Common myeloid progenitor, CD34-positive (primary cell): ENCODE data around the gene MARS1.

Experiments used
- CTCF ChIA-PET: fragments of 350-600 bp; sonication (Branson Sonifier 250); formaldehyde crosslinking; loops from one replicate; lab custom pipeline; 2021; ENCODE audit warnings: antibody characterized with exemption; lab: Charles Lee
- POLR2A ChIA-PET: fragments of 350-600 bp; sonication (Branson Sonifier 250); formaldehyde crosslinking; loops from one replicate; lab custom pipeline; 2021; ENCODE audit warnings: antibody characterized with exemption; lab: Charles Lee
- DNase-seq, 3 donors: peaks; one replicate each; pipeline versions ENCODE4 v3.0.0 to v3.0.0-alpha.2; 2013
- H3K27ac ChIP-seq, 2 experiments: 1 replicate in 1 of 2; 2 replicates in 1 of 2; pipeline ENCODE4 v1.7.0; 2013; ENCODE audit warnings: inconsistent platforms in 2 of 2, low read length in 2 of 2, mild to moderate bottlenecking in 2 of 2, low read depth in 1 of 2, moderate library complexity in 1 of 2; ENCODE audit not compliant: severe bottlenecking in 2 of 2, insufficient read depth in 1 of 2, poor library complexity in 1 of 2
- H3K27me3 ChIP-seq, 5 experiments: replicated peaks in 2 of 5; 1 replicate in 3 of 5; 2 replicates in 2 of 5; pipeline versions ENCODE4 v1.6.1 to v1.7.0; 2013; ENCODE audit warnings: low read length in 4 of 5, mild to moderate bottlenecking in 2 of 5, moderate library complexity in 2 of 5, inconsistent platforms in 1 of 5; ENCODE audit not compliant: insufficient read depth in 5 of 5, control insufficient read depth in 4 of 5
- H3K36me3 ChIP-seq, 4 experiments: 1 replicate in 2 of 4; 2 replicates in 2 of 4; pipeline versions ENCODE4 v1.6.1 to v1.7.0; 2013; ENCODE audit warnings: low read length in 3 of 4, control low read depth in 1 of 4, mild to moderate bottlenecking in 1 of 4; ENCODE audit not compliant: control insufficient read depth in 4 of 4, insufficient read depth in 4 of 4
- H3K4me1 ChIP-seq, 4 experiments: 1 replicate in 3 of 4; 2 replicates in 1 of 4; pipeline versions ENCODE4 v1.6.1 to v1.7.1; 2013; ENCODE audit warnings: low read length in 3 of 4, mild to moderate bottlenecking in 3 of 4, control low read depth in 1 of 4, inconsistent platforms in 1 of 4, moderate library complexity in 1 of 4; ENCODE audit not compliant: control insufficient read depth in 4 of 4, insufficient read depth in 4 of 4; ENCODE audit errors: control extremely low read depth in 1 of 4
- H3K4me3 ChIP-seq, 7 experiments: 1 replicate in 4 of 7; 2 replicates in 3 of 7; pipeline versions ENCODE4 v1.5.1 to v1.7.0; 2013; ENCODE audit warnings: mild to moderate bottlenecking in 7 of 7, low read length in 6 of 7, moderate library complexity in 6 of 7, inconsistent platforms in 2 of 7, low read depth in 2 of 7, control low read depth in 1 of 7; ENCODE audit not compliant: insufficient read depth in 4 of 7, control insufficient read depth in 1 of 7; ENCODE audit errors: extremely low read depth in 1 of 7
- H3K9me3 ChIP-seq, 5 experiments: 1 replicate in 4 of 5; 2 replicates in 1 of 5; pipeline versions ENCODE4 v1.6.1 to v1.7.1; 2013; ENCODE audit warnings: low read length in 4 of 5, mild to moderate bottlenecking in 2 of 5, inconsistent platforms in 1 of 5, low read depth in 1 of 5, moderate library complexity in 1 of 5; ENCODE audit not compliant: control insufficient read depth in 4 of 5, insufficient read depth in 2 of 5; ENCODE audit errors: control extremely low read depth in 1 of 5
- WGBS: methylation state at CpG from one replicate; pipeline ENCODE4 v1.1.5; 2013; ENCODE audit not compliant: insufficient coverage; 5-methylcytosine and 5-hydroxymethylcytosine counted together

Gene MARS1

GRCh38 chr12:57474430-57474829 is 13.4 kb upstream of the MARS1 start:
- Histone ChIP-seq H3K27ac (no peak overlapping the region), H3K36me3 (peaks cover 20 to 59% (median 48%) of the 10 kb centered on the region in 4 experiments), H3K9me3 (no peaks in the 10 kb centered on the region), H3K27me3 (no peaks in the 10 kb centered on the region), H3K4me1 (peaks cover 14 to 47% (median 42%) of the 10 kb centered on the region in 4 experiments), H3K4me3 (no peak overlapping the region)
- CTCF ChIA-PET = interaction anchor here (0.8 to 16.7 kb wide), 11 partner anchors 12 to 151 kb away, joined by 3 to 184 read pairs (median 3); partner anchors contain the start of gene GLI1
- POLR2A ChIA-PET = no interaction called here
- WGBS = 92% methylated on average over 8 of the region's 8 CpGs
- DNase-seq = no peak

- peak overlapping the region in 1 of 7 experiments; percentile 76 for H3K4me3 ChIP-seq
- DNase-seq = no peak
- no peaks in the 10 kb centered on the region for H3K27me3 ChIP-seq
- H3K36me3 ChIP-seq = peaks cover 20 to 55% (median 45%) of the 10 kb centered on the region in 4 experiments
- ChIA-PET CTCF (interaction anchor here (1.1 to 16.7 kb wide), 10 partner anchors 11 to 110 kb away, joined by 3 to 184 read pairs (median 4); partner anchors contain the start of genes DDIT3 and GLI1), POLR2A (interaction anchor here (0.8 to 2.7 kb wide), 2 partner anchors 9 to 14 kb away, joined by 3 to 8 read pairs; partner anchors contain the start of gene MARS1)
- 98% methylated on average over 6 of the region's 7 CpGs for WGBS
- H3K27ac ChIP-seq = no peak overlapping the region
- no peaks in the 10 kb centered on the region for H3K9me3 ChIP-seq
- H3K4me1 ChIP-seq = peaks cover 15 to 51% (median 47%) of the 10 kb centered on the region in 4 experiments
Measured at GRCh38 chr12:57474862-57475261, 13.0 kb upstream of the MARS1 start.

DNA sequence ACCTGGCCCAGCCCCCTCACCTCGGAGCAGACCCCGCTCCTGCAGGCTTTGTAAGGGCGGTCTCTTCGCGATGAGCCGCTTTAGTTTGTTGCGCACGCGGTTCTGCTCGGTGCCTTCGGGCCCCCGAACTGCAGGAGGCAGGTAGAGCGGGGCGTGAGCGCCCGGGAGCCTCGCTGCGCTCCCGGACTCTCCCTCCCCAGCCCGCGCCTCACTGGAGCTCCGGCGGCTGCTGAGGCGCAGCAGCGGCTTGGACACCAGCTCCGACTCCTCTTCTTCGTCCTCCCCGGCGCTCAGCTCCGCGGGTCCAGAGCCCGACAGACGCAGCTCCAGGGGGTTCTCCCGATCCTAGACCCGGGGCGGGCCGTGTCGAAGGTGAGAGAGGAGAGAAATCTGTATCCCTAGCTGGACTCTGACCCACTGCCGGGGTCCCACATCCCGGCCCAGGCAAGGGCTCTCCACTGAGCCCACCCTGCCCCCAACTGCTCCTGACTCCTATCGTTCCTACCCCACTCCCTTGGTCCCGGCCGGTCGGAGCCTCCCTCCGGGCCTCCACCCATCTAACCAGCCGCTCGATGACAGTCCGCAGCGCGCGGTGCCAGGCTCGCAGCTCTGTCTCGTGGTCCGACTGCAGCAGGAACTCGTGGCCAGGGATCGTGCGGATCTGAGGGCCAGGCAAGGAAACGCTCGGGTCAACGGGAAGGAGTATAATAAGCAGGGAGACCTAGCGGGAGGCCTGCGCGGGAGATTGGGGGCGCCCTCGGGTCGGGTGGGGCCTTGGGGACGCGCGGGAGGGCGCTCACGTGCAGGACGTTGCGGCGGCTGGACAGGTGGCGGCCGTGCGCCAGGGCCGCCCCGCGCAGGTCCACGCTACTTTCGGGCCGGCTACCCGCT is 12.4 kb upstream of the MARS1 start:
- 51% methylated on average over 73 of the region's 84 CpGs for WGBS
- CTCF ChIA-PET = interaction anchor here (1.0 to 16.7 kb wide), 12 partner anchors 11 to 168 kb away, joined by 3 to 184 read pairs (median 5); partner anchors contain the start of genes DDIT3, GLI1 and MARS1
- Histone ChIP-seq H3K27ac (peak overlapping the region in 1 of 2 experiments; percentile 96), H3K4me1 (peaks cover 20 to 58% (median 53%) of the 10 kb centered on the region in 4 experiments), H3K9me3 (no peaks in the 10 kb centered on the region), H3K36me3 (peaks cover 20 to 48% (median 40%) of the 10 kb centered on the region in 4 experiments), H3K4me3 (peak overlapping the region; percentile 52 to 92 (median 76)), H3K27me3 (no peaks in the 10 kb centered on the region)
- POLR2A ChIA-PET = interaction anchor here (0.8 to 2.7 kb wide), 3 partner anchors 8 to 13 kb away, joined by 3 to 8 read pairs (median 4); partner anchors contain the start of gene MARS1
- DNase-seq = no peak

GRCh38 chr12:57476162-57476992 is 11.5 kb upstream of the MARS1 start:
- 0% methylated on average over 20 of the region's 29 CpGs for WGBS
- H3K27me3 ChIP-seq = no peaks in the 10 kb centered on the region

GRCh38 chr12:57476993-57477709 is 10.7 kb upstream of the MARS1 start:
- WGBS = 0% methylated on average over 13 of the region's 15 CpGs
- Histone ChIP-seq H3K36me3 (peaks cover 13 to 32% (median 27%) of the 10 kb centered on the region in 4 experiments), H3K9me3 (no peaks in the 10 kb centered on the region), H3K4me3 (peak overlapping the region; percentile 52 to 92 (median 76)), H3K4me1 (peaks cover 27 to 73% (median 66%) of the 10 kb centered on the region in 4 experiments), H3K27ac (peak overlapping the region; percentile 96), H3K27me3 (no peaks in the 10 kb centered on the region)
- ChIA-PET POLR2A (interaction anchor here (1.3 to 2.7 kb wide), 4 partner anchors 11 to 42 kb away, joined by 3 to 8 read pairs (median 6); partner anchors contain the start of gene MARS1), CTCF (interaction anchor here (0.6 to 16.7 kb wide), 11 partner anchors 9 to 194 kb away, joined by 3 to 184 read pairs (median 5); partner anchors contain the start of genes DDIT3, GLI1 and MARS1)
- peak in 1 of 3 donors; percentile 18 for DNase-seq

More at GRCh38 chr12:57476162-57476992, 11.5 kb upstream of the MARS1 start:
- peaks cover 19 to 40% (median 32%) of the 10 kb centered on the region in 4 experiments for H3K36me3 ChIP-seq
- H3K4me3 ChIP-seq = peak overlapping the region; percentile 52 to 92 (median 76)
- H3K27ac ChIP-seq = peak overlapping the region; percentile 96
- CTCF ChIA-PET = interaction anchor here (0.6 to 16.7 kb wide), 11 partner anchors 8 to 194 kb away, joined by 3 to 184 read pairs (median 5); partner anchors contain the start of genes DDIT3, GLI1 and MARS1
- H3K4me1 ChIP-seq = peaks cover 24 to 66% (median 61%) of the 10 kb centered on the region in 4 experiments
- POLR2A ChIA-PET = interaction anchor here (0.6 to 2.7 kb wide), 4 partner anchors 10 to 43 kb away, joined by 3 to 8 read pairs (median 6); partner anchors contain the start of gene MARS1
- no peaks in the 10 kb centered on the region for H3K9me3 ChIP-seq
- DNase-seq = peak in 2 of 3 donors; percentile 80 to 83
